DLD1 (cell line): ENCODE data around the gene NHERF1.

ENCODE experiments used
- in situ Hi-C: cut with HindIII; loops from 2 replicates; pipeline ENCODE4 v1.10.0; 2017; ENCODE audit warnings: low sequenced_read_pairs

Gene NHERF1

GRCh38 chr17:74732042-74732867 lies 16.2 kb upstream of the NHERF1 start:
- in situ Hi-C loops: no loop called here

GRCh38 chr17:74733365-74734122 lies 14.9 kb upstream of the NHERF1 start:
- in situ Hi-C loops: no loop called here

- in situ Hi-C loops: no loop called here
These were observed 14.2 kb upstream of the NHERF1 start for GRCh38 chr17:74734256-74734655.

GRCh38 chr17:74736513-74737298 lies 11.7 kb upstream of the NHERF1 start, which contains the start of gene RAB37:
Gene RAB37, plus strand, starts transcription at chr17:74737256. Its CDS starts 17 bp downstream, at chr17:74737273.
- in situ Hi-C loops: no loop called here

- in situ Hi-C loops: no loop called here
These were observed 11.0 kb upstream of the NHERF1 start for GRCh38 chr17:74737299-74738050.

- in situ Hi-C loops: no loop called here
These were observed 10.1 kb upstream of the NHERF1 start for GRCh38 chr17:74738051-74738996.

- in situ Hi-C loops: no loop called here
These were observed 9.1 kb upstream of the NHERF1 start for GRCh38 chr17:74739227-74739831.

GRCh38 chr17:74740173-74740572 lies 8.3 kb upstream of the NHERF1 start:
- in situ Hi-C loops: no loop called here

- in situ Hi-C loops: no loop called here
These were observed 7.6 kb upstream of the NHERF1 start for GRCh38 chr17:74740641-74741387.

- in situ Hi-C loops: no loop called here
These were observed 6.3 kb upstream of the NHERF1 start for GRCh38 chr17:74742153-74742515.

- in situ Hi-C loops: no loop called here
These were observed 5.4 kb upstream of the NHERF1 start for GRCh38 chr17:74742978-74743545.

GRCh38 chr17:74743755-74744154 lies 4.7 kb upstream of the NHERF1 start:
- in situ Hi-C loops: no loop called here

- in situ Hi-C loops: no loop called here
These were observed 4.1 kb upstream of the NHERF1 start for GRCh38 chr17:74744349-74744713.

- in situ Hi-C loops: no loop called here
These were observed 3.5 kb upstream of the NHERF1 start for GRCh38 chr17:74744714-74745547.

- in situ Hi-C loops: no loop called here
These were observed 2.8 kb upstream of the NHERF1 start for GRCh38 chr17:74745548-74746177.

GRCh38 chr17:74746376-74746775 lies 2.1 kb upstream of the NHERF1 start:
- in situ Hi-C loops: no loop called here

- in situ Hi-C loops: no loop called here
These were observed 1.5 kb upstream of the NHERF1 start for GRCh38 chr17:74746922-74747321.
